ENCODE measurements around the gene MKI67.
A peak's percentile ranks its signal among the peaks of the same experiment; 100 is the strongest.

The MKI67 gene

GRCh38 chr10:128047991-128048818, 78.0 kb downstream of the MKI67 start:
- H3K27me3 ChIP-seq (replicated peaks; ENCODE audit: insufficient read depth, low read length) = no peaks in the 10 kb centered on the region
- peaks cover 19% of the 10 kb centered on the region for H3K79me2 ChIP-seq (ENCODE audit: low read length)
- peak; percentile 48 for DNase-seq
- H3K9me2 ChIP-seq (replicated peaks; ENCODE audit: insufficient read depth, low read length) = no peaks in the 10 kb centered on the region
- TF ChIP-seq EZH2 (optimal IDR thresholded peaks at IDR 0.05; ENCODE audit: low read depth, low read length) = no peak
- TF ChIP-seq CTCF (IDR thresholded peaks at IDR 0.05; ENCODE audit: low read length) = no peak
- no peak for TF ChIP-seq EZH2phosphoT487 (IDR thresholded peaks at IDR 0.05; ENCODE audit: low read length)
- peak overlapping the region; percentile 56 for H2AFZ ChIP-seq (ENCODE audit: low read length)
- H3F3A ChIP-seq (ENCODE audit: insufficient read depth, low read length) = peaks cover 10% of the 10 kb centered on the region
- peak overlapping the region; percentile 62 for H3K9ac ChIP-seq (ENCODE audit: low read length)
- H3K4me1 ChIP-seq (ENCODE audit: low read length) = peaks cover 17% of the 10 kb centered on the region
- no peaks in the 10 kb centered on the region for H3K9me3 ChIP-seq (replicated peaks; ENCODE audit: insufficient read depth, low read length)
- peak overlapping the region; percentile 68 for H3K4me3 ChIP-seq (ENCODE audit: low read length)
- H3K27ac ChIP-seq (ENCODE audit: low read length) = peak overlapping the region; percentile 66
- no peaks in the 10 kb centered on the region for H4K20me1 ChIP-seq (ENCODE audit: insufficient read depth, low read length)
- no peaks in the 10 kb centered on the region for H3K36me3 ChIP-seq (replicated peaks; ENCODE audit: insufficient read depth, low read length)
- peak overlapping the region; percentile 82 for H3K4me2 ChIP-seq (ENCODE audit: low read depth, low read length)

GRCh38 chr10:128047351-128047750, 78.9 kb downstream of the MKI67 start:
- Histone ChIP-seq H3K27me3 (replicated peaks; ENCODE audit: insufficient read depth, low read length) (no peaks in the 10 kb centered on the region), H3K9ac (ENCODE audit: low read length) (peak overlapping the region; percentile 62), H3K9me3 (replicated peaks; ENCODE audit: insufficient read depth, low read length) (no peaks in the 10 kb centered on the region), H3K79me2 (ENCODE audit: low read length) (peaks cover 19% of the 10 kb centered on the region), H4K20me1 (ENCODE audit: insufficient read depth, low read length) (no peaks in the 10 kb centered on the region), H3K9me2 (replicated peaks; ENCODE audit: insufficient read depth, low read length) (no peaks in the 10 kb centered on the region), H3K27ac (ENCODE audit: low read length) (peak overlapping the region; percentile 66), H3F3A (ENCODE audit: insufficient read depth, low read length) (peaks cover 10% of the 10 kb centered on the region), H3K4me1 (ENCODE audit: low read length) (peaks cover 17% of the 10 kb centered on the region), H2AFZ (ENCODE audit: low read length) (peak overlapping the region; percentile 89), H3K36me3 (replicated peaks; ENCODE audit: insufficient read depth, low read length) (no peaks in the 10 kb centered on the region), H3K4me2 (ENCODE audit: low read depth, low read length) (peak overlapping the region; percentile 82), H3K4me3 (ENCODE audit: low read length) (peak overlapping the region; percentile 68)
- DNase-seq = peak; percentile 95
- TF ChIP-seq EZH2phosphoT487 (IDR thresholded peaks at IDR 0.05; ENCODE audit: low read length) (no peak), CTCF (IDR thresholded peaks at IDR 0.05; ENCODE audit: low read length) (no peak), EZH2 (optimal IDR thresholded peaks at IDR 0.05; ENCODE audit: low read depth, low read length) (no peak)

- peak overlapping the region; percentile 68 for H3K4me3 ChIP-seq (ENCODE audit: low read length)
- H3K9ac ChIP-seq (ENCODE audit: low read length) = peak overlapping the region; percentile 62; the same call in 1 of the 2 replicates
- H3K27ac ChIP-seq (ENCODE audit: low read length) = peak overlapping the region; percentile 66; the same call in 1 of the 2 replicates
- peaks cover 19% of the 10 kb centered on the region for H3K79me2 ChIP-seq (ENCODE audit: low read length)
- no peaks in the 10 kb centered on the region for H3K27me3 ChIP-seq (replicated peaks; ENCODE audit: insufficient read depth, low read length)
- H3K36me3 ChIP-seq (replicated peaks; ENCODE audit: insufficient read depth, low read length) = no peaks in the 10 kb centered on the region
- H3F3A ChIP-seq (ENCODE audit: insufficient read depth, low read length) = peaks cover 10% of the 10 kb centered on the region
- peak overlapping the region; percentile 89 for H2AFZ ChIP-seq (ENCODE audit: low read length)
- peak overlapping the region; percentile 82 for H3K4me2 ChIP-seq (ENCODE audit: low read depth, low read length)
- peaks cover 17% of the 10 kb centered on the region for H3K4me1 ChIP-seq (ENCODE audit: low read length)
- no peak for DNase-seq
- no peaks in the 10 kb centered on the region for H3K9me2 ChIP-seq (replicated peaks; ENCODE audit: insufficient read depth, low read length)
- no peak for TF ChIP-seq EZH2 (optimal IDR thresholded peaks at IDR 0.05; ENCODE audit: low read depth, low read length)
- TF ChIP-seq EZH2phosphoT487 (IDR thresholded peaks at IDR 0.05; ENCODE audit: low read length) = no peak
- TF ChIP-seq CTCF (IDR thresholded peaks at IDR 0.05; ENCODE audit: low read length) = no peak
- H3K9me3 ChIP-seq (replicated peaks; ENCODE audit: insufficient read depth, low read length) = no peaks in the 10 kb centered on the region
- no peaks in the 10 kb centered on the region for H4K20me1 ChIP-seq (ENCODE audit: insufficient read depth, low read length)
These were observed 79.3 kb downstream of the MKI67 start for GRCh38 chr10:128046953-128047290.
